Activated CD4-positive, alpha-beta T cell treated with anti-CD3 and anti-CD28 coated beads, Interleukin-2, Interleukin-4, amounts not matched to agents 100 ng/mL and 50 ng/mL, durations not matched to agents 16 hours and 8 hours (primary cell): Measurements from ENCODE around the gene KIAA1958.
"Not testable (repeated sequence)": the region's sequence is repeated elsewhere in the genome, so short reads cannot be mapped to it uniquely, and the experiment has no call there.

Source experiments
- DNase-seq: peaks from one replicate; pipeline ENCODE4 v3.0.0-alpha.2; 2020; ENCODE audit warnings: low spot score

Gene KIAA1958

GRCh38 chr9:112555844-112556482, 69.3 kb downstream of the KIAA1958 start:
- DNase-seq = no peak

GRCh38 chr9:112556497-112557442, 70.1 kb downstream of the KIAA1958 start:
- DNase-seq = no peak

GRCh38 chr9:112558476-112558875, 71.8 kb downstream of the KIAA1958 start:
- no peak for DNase-seq

- no peak for DNase-seq
These were observed 72.4 kb downstream of the KIAA1958 start for GRCh38 chr9:112558978-112559377.

GRCh38 chr9:112559629-112560413, 73.2 kb downstream of the KIAA1958 start:
- no peak for DNase-seq

GRCh38 chr9:112562235-112562958, 75.8 kb downstream of the KIAA1958 start:
- no peak for DNase-seq

- DNase-seq = no peak
These were observed 82.6 kb downstream of the KIAA1958 start for GRCh38 chr9:112569186-112569585.

GRCh38 chr9:112570671-112571167, 84.1 kb downstream of the KIAA1958 start:
- DNase-seq = no peak

GRCh38 chr9:112571624-112572355, 85.2 kb downstream of the KIAA1958 start:
- no peak for DNase-seq

GRCh38 chr9:112572416-112572815, 85.8 kb downstream of the KIAA1958 start:
- no peak for DNase-seq

GRCh38 chr9:112574008-112574407, 87.4 kb downstream of the KIAA1958 start:
- DNase-seq = no peak

- no peak for DNase-seq
These were observed 88.5 kb downstream of the KIAA1958 start for GRCh38 chr9:112575107-112575506.

- DNase-seq = no peak
These were observed 95.0 kb downstream of the KIAA1958 start for GRCh38 chr9:112581469-112582176.

GRCh38 chr9:112582371-112583262, 96.0 kb downstream of the KIAA1958 start:
- no peak for DNase-seq

GRCh38 chr9:112586599-112587155, 100.0 kb downstream of the KIAA1958 start:
- DNase-seq = no peak

- DNase-seq = not testable (repeated sequence)
These were observed 105.2 kb downstream of the KIAA1958 start for GRCh38 chr9:112591875-112592274.

- DNase-seq = no peak
These were observed 113.1 kb downstream of the KIAA1958 start for GRCh38 chr9:112599732-112600131.

GRCh38 chr9:112601636-112602035, 115.0 kb downstream of the KIAA1958 start:
- DNase-seq = no peak

GRCh38 chr9:112604790-112605189, 118.2 kb downstream of the KIAA1958 start:
- no peak for DNase-seq
